ENCODE data around the gene RNF150.
"Not testable (repeated sequence)": the region's sequence is repeated elsewhere in the genome, so short reads cannot be mapped to it uniquely, and the experiment has no call there.

Gene RNF150

DNA sequence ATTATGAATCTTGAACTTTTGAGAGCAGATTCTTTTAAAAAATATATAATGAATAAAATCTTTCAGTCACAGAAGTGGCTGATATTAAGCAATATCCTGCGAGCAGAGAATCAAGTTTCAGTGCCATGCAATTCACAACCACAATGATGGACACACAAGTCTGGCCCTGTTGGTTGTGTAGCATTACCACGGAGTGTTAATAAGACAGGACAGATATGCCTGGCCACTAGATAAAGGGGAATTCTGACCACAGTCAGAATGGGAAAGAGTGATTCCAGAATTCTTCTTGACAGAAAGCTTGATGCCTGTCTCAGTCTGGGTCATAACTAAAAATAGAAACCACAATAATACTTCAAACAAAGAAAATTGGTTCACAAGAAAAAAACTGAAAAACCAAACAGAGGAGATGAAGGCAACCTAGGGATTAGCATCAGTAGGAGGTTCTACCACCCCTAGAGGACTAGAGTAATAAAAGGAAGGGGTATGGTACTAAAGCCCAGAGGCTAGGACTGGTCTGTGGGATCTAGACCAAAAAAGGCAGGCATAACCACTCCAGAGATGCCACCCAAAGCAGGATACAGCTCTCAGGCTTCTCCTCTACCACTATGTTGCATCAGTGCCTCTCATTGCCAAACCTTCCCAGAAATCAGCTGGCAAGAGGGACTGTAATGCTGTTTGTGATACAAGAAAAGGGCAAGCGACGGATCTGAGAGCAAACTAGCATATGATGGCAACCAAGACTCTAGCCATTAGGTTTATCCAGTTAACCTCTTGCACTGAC is 59.0 kb downstream of the RNF150 start:
- DNase-seq = no peak

GRCh38 chr4:141066690-141067089 is 66.6 kb downstream of the RNF150 start:
- no peak for DNase-seq

DNA sequence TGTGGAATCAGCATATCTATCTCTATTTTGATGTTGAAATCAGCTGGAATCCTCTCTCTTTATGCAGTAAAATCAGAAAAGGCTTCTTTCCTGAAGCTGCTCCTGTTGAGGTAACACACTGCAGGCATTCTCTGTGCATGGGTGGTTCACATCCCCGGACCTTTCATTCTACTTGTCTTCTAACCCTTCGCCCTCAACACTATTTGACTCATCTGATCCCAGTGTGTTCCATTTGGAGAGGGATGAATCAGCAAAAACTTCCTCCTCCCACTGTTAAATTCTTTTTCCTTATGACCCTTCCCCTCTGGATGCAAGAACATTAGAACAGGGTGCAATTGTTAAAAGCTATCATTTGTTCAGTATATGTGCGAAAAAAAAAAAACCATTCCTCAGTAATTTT is 67.4 kb downstream of the RNF150 start:
- DNase-seq = no peak

DNA sequence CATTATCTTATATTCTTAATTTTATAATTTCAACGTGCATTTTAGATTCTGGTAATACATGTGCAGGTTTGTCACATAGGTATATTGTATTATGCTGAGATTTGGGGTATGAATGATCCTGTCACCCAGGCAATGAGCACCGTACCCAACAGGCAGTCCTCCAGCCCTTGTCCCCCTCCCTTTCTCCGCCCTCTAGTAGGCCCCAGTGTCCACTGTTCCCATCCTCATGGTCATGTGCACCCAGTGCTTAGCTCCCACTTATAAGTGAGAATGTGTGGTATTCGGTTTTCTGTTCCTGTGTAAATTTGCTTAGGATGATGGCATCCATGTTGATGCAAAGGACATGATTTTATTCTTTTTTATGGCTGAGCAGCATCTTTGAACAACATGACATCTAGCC is 70.6 kb downstream of the RNF150 start:
- no peak for DNase-seq

DNA sequence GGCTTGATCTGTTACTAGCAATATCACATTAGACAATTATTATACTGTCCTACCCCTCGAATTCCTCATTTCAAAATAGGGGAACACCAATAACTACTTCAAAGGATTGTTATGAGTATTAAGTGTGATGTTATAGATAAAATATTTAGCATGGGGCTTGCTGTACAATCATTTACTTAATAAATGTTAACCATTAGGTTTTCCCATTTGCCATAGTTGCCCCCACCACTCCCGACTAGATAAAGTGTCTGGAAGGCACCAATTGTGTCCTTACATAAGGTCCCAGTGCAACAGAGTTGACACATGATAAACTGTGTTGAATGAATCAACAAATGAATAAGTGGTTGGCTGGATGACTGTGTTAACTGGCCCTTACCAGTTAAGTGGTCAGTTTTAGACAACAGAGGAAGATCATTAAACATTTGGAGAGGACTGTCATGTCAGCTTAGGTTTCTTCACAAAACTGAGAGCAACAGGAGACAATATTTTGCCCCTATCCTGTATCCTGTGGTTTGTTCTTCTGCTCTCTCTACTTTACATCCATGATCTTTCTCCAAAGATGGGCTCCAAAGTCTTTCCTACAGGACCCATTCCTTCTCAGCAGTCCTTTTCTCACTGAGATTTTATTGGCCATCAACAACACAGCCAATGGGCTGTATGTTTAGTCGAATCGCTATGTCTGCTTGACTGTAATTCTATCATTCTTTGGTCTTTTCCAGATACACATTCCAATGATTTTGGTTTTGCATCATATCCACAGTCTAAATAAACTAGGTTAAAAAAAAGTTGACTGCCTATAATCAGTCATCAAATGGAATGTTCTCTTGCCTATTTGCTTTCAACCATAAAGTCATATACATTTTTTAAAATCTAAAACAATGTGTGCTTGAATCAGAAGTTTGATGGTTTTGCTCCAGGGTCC is 74.4 kb downstream of the RNF150 start:
- no peak for DNase-seq

DNA sequence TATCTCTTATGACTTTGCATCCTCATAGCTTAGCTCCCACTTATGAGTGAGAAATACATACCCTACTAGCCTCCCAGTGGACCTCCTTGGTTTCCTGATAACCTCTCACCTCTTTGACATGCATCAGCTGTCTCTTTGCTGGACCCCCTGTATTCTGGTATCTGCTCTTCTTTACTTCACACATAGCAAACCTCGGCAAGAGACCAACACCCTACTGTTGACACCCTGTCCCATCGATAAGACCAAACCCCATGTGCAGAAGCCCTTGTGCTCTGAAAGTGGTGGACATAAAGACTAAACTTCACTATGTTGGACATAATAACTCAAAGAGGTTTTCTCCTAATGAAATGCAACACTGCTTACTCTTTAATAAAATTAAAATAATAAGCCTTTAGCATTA is 75.7 kb downstream of the RNF150 start:
- DNase-seq = no peak

GRCh38 chr4:141056473-141056872 is 76.8 kb downstream of the RNF150 start:
- no peak for DNase-seq

DNA sequence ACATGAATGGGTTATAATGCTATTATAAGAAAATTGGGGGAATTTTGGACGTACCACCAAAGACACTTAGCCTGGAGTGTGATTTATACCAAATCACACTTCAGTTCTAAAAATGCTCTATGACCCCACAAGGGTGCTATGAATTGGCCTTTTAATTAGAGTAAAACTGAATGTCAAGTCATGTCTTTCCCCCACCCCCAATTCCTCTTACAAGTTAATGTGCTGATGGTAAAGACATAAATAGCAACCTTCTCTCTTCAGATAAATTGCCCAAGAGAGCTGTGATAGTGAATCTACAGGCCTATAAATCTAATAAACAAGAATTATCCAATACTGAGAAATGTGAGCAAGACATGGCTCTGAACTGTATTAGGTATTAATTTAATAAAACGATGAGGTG is 78.8 kb downstream of the RNF150 start:
- DNase-seq = no peak

DNA sequence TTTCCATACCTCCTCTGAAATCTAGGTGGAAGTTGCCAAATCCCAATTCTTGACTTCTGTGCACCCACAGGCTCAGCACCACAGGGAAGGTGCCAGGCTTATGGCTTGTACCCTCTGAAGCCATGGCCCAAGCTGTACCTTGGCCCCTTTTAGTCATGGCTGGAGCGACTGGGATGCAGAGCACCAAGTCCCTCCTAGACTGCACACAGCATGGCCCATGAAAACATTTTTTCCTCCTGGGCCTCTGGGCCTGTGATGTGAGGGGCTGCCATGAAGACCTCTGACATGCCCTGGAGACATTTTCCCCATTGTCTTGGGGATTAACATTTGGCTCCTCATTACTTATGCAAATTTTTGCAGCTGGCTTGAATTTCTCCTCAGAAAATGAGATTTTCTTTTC is 82.3 kb downstream of the RNF150 start:
- DNase-seq = not testable (repeated sequence)

DNA sequence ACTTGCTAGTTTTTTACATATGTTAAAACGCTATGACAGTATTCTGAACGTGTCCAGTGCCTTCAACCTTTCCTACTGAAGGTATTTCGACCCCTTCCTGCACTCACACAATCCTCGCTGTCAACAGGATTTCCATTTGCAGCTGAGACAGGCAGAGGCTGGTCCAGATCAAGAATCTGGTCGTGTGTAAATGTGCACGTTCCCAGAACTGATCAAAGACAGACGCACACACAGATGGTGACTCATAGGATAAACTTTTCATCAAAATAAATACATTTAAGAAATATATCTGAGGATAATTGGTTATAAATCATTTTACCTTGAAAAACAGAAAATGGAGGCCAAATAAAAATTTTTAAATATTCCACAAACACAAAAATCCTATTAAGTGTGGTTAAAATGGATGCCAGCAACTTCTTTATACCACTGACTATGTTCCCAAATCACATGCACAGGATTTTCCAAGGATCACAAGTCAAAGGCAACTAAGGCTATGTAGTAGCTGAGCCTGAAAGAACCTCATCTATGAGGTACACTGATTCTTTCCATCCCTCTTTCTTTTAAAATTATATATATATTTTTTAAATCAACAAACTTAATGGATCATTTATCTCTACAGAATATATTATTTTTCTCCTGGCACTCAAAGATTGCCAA is 85.9 kb downstream of the RNF150 start:
- no peak for DNase-seq

GRCh38 chr4:141046255-141046654 is 87.0 kb downstream of the RNF150 start:
- DNase-seq = no peak

- no peak for DNase-seq
These were observed 87.4 kb downstream of the RNF150 start for GRCh38 chr4:141045848-141046247.

GRCh38 chr4:141041021-141041476 is 92.2 kb downstream of the RNF150 start:
- DNase-seq = no peak

GRCh38 chr4:141039156-141039555 is 94.1 kb downstream of the RNF150 start:
- DNase-seq = no peak

DNA sequence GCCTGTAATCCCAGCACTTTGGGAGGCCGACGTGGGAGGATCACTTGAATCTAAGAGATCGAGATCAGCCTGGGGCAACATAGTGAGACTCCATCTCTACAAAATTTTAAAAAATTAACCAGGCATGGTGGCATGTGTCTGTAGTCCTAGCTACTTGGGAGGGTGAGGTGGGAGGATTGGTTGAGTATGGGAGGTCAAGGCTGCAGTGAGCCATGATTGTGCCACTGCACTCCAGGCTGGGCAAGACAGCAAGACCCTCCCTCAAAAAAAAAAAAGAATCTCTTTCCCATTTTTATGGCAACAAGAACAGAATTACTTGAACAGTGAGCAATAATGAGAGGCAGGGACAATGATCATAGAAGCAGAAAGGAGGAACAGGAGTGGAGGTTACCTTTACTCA is 94.8 kb downstream of the RNF150 start:
- DNase-seq = no peak

GRCh38 chr4:141037446-141037845 is 95.8 kb downstream of the RNF150 start:
- no peak for DNase-seq

GRCh38 chr4:141036786-141037185 is 96.5 kb downstream of the RNF150 start:
- DNase-seq = no peak

- DNase-seq = no peak
These were observed 97.3 kb downstream of the RNF150 start for GRCh38 chr4:141035920-141036319.

- no peak for DNase-seq
These were observed 105.2 kb downstream of the RNF150 start for GRCh38 chr4:141028024-141028529.

GRCh38 chr4:141027421-141027820 is 105.8 kb downstream of the RNF150 start:
- no peak for DNase-seq

DNA sequence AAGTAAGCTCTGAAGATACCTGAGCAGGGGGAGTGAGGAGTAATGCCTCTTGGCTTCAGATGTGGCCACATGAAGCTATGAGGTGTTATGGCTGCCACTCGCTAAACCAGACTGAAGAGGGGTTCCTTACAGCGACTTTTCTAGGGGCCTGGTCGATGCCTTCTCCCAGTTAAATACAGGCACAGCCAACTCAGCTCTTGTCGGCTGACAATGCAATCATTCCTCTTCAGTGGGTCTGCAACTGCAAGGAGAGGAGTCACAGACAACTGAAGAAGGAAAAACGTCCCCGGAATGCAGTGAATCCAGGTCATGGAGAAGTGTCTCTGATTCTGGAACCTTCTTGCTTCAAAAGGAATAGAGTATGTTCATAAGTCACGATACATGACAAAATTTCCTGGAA is 106.4 kb downstream of the RNF150 start:
- DNase-seq = no peak

DNA sequence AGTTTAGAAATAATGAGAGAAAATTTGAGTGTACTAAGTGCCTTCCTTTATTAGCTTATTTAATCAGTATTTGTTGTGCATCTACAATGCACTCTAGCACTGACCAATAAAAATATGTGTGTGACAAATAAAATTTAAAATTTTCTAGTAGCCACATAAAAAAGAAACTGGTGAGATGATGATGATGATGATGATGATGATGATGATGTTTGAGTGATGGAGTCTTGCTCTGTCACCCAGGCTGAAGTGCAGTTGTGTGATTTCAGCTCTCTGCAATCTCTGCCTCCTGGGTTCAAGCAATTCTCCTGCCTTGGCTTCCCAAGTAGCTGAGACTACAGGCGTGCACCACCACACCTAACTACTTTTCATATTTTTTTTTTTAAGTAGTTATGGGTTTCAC is 110.2 kb downstream of the RNF150 start:
- no peak for DNase-seq

DNA sequence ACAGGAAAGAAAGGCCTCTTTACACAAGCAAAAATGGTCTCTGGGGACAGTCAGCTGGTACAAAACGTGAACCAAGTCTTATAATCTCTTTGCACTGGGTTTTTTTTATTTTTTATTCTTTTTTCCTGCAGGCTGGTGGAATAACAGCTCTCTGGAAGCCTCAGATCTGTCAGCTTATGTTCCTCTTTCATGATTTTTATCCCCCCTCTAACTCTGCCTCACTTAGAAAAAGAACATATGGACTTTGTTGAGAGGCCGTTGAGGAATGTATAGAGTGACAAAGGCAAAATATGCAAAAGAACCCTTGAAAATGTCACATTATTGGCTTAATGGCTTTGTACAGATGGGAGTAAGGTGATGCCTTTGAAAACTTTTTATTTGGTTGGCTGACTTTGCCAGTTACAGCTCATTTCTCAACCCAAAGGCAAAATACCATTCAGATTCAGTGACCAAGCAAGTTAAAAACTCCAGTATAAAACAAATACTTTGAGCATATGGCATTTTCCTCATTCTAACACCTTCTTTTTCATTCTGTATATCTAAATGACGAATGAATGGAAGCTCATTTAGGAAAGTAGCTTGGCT is 111.1 kb downstream of the RNF150 start:
- no peak for DNase-seq

Data from KG1 (cell line).